ENCODE results near the gene PDE2A. TPM values are rescaled to one million over a fixed set of nuclear protein-coding genes. Genes with fewer than 3 reads are reported as not detected.
A peak's percentile ranks its signal among the peaks of the same experiment; 100 is the strongest.

The PDE2A gene
- total and polyA plus RNA-seq, 2 experiments from 2014 or later = 0.60 to 2.2 TPM

DNA sequence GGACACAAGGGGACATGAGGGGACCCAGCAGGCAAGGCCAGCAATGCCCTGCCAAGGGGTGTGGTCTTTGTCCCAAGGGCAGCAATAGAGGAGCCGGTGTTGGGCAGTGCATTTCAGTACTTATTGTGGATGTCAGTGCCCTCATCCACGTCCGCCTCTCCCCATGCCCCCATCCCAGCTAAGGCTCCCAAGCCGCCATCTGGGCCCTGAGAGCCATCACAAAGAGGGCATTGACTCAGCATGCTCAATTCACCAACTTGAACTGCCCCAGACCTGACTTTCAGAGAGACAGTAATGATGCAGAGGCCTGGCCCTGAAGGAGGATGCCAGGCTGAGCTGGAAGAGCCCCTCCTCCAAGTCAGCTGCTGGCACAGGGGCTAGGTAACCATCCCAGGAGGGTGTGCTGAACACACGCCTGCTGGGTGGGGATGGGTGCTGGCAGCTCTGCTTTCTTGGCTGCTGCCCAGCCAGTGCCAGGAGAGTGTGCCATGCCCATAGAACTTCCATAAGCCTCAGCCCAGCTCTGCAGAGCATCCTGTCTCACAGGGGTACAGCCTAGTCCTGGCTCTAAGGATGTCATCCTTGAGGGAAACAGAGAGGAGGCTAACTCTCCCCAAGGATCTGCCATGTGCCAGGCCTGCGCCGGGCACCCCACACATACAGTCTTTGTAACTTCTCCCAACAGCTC, 46.5 kb downstream of the PDE2A start:
- Histone ChIP-seq H3K4me3 (no peak overlapping the region), H3K4me2 (no peak overlapping the region), H4K20me1 (ENCODE audit: insufficient read depth, poor library complexity, severe bottlenecking) (no peaks in the 10 kb centered on the region), H3K4me1 (ENCODE audit: insufficient read depth) (peaks cover 17% of the 10 kb centered on the region), H3K9me3 (ENCODE audit: low read depth) (no peaks in the 10 kb centered on the region), H3K36me3 (replicated peaks; ENCODE audit: insufficient read depth, low read depth) (no peaks in the 10 kb centered on the region), H3K79me2 (no peaks in the 10 kb centered on the region), H3K9me2 (replicated peaks; ENCODE audit: insufficient read depth) (no peaks in the 10 kb centered on the region), H2AFZ (no peak overlapping the region), H3K27ac (no peak overlapping the region), H3K27me3 (no peaks in the 10 kb centered on the region)
- 99% methylated on average over 7 of the region's 7 CpGs for WGBS (ENCODE audit: low lambda C conversion rate, missing lambda C conversion rate)
- DNase-seq (ENCODE audit: low spot score) = no peak
- TF ChIP-seq EZH2 (IDR thresholded peaks at IDR 0.05; ENCODE audit: borderline replicate concordance) = no peak
- TF ChIP-seq, protein P1, sequence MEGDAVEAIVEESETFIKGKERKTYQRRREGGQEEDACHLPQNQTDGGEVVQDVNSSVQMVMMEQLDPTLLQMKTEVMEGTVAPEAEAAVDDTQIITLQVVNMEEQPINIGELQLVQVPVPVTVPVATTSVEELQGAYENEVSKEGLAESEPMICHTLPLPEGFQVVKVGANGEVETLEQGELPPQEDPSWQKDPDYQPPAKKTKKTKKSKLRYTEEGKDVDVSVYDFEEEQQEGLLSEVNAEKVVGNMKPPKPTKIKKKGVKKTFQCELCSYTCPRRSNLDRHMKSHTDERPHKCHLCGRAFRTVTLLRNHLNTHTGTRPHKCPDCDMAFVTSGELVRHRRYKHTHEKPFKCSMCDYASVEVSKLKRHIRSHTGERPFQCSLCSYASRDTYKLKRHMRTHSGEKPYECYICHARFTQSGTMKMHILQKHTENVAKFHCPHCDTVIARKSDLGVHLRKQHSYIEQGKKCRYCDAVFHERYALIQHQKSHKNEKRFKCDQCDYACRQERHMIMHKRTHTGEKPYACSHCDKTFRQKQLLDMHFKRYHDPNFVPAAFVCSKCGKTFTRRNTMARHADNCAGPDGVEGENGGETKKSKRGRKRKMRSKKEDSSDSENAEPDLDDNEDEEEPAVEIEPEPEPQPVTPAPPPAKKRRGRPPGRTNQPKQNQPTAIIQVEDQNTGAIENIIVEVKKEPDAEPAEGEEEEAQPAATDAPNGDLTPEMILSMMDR (IDR thresholded peaks at IDR 0.05; ENCODE audit: poor library complexity) = no peak
- TF ChIP-seq EZH2phosphoT487 (IDR thresholded peaks at IDR 0.05; ENCODE audit: low read depth, severe bottlenecking, unreplicated experiment) = no peak

DNA sequence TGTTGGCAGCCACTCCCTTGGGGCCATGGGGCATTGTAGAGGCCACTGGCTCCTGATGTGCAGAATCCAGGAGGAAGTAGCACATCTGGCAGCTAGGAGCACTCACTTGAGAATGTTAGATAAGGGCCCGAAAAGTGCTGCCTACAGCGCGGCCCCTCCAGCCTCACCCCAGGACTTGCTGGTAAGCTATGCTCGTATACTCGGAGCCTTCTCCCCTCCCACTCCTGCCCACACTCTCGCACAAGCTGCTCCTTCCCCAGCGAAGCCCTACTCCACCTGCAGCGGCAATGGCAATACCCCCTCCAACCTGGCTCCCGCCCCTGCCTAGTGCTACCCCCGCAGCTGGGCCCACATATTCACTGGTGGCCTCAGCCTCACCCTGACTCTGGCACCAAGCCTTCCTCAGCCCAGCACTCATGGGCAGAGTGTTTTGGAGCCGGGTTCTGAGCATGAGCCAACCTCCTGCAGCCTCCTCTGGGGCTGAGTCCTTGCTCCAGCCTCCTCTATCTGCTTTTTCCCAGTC, 47.7 kb downstream of the PDE2A start:
- H2AFZ ChIP-seq = no peak overlapping the region
- H3K27me3 ChIP-seq = peaks cover 6% of the 10 kb centered on the region
- no peak for DNase-seq (ENCODE audit: low spot score)
- H3K4me2 ChIP-seq = no peak overlapping the region
- H3K79me2 ChIP-seq = no peaks in the 10 kb centered on the region
- peak overlapping the region; percentile 44 for H3K27ac ChIP-seq
- H3K36me3 ChIP-seq (replicated peaks; ENCODE audit: insufficient read depth, low read depth) = no peaks in the 10 kb centered on the region
- no peak overlapping the region for H3K4me3 ChIP-seq
- 85% methylated on average over 11 of the region's 11 CpGs for WGBS (ENCODE audit: low lambda C conversion rate, missing lambda C conversion rate)
- TF ChIP-seq, protein P1 (IDR thresholded peaks at IDR 0.05; ENCODE audit: poor library complexity) = no peak
- no peak for TF ChIP-seq EZH2 (IDR thresholded peaks at IDR 0.05; ENCODE audit: borderline replicate concordance)
- no peak for TF ChIP-seq EZH2phosphoT487 (IDR thresholded peaks at IDR 0.05; ENCODE audit: low read depth, severe bottlenecking, unreplicated experiment)
- H3K9me3 ChIP-seq (ENCODE audit: low read depth) = no peaks in the 10 kb centered on the region
- peaks cover 17% of the 10 kb centered on the region for H3K4me1 ChIP-seq (ENCODE audit: insufficient read depth)
- no peaks in the 10 kb centered on the region for H4K20me1 ChIP-seq (ENCODE audit: insufficient read depth, poor library complexity, severe bottlenecking)
- no peaks in the 10 kb centered on the region for H3K9me2 ChIP-seq (replicated peaks; ENCODE audit: insufficient read depth)

GRCh38 chr11:72625691-72626413, 48.4 kb downstream of the PDE2A start:
- H3K79me2 ChIP-seq = no peaks in the 10 kb centered on the region
- H3K4me3 ChIP-seq = no peak overlapping the region
- H3K9me3 ChIP-seq (ENCODE audit: low read depth) = no peaks in the 10 kb centered on the region
- peaks cover 11% of the 10 kb centered on the region for H3K27me3 ChIP-seq
- H3K9me2 ChIP-seq (replicated peaks; ENCODE audit: insufficient read depth) = no peaks in the 10 kb centered on the region
- DNase-seq (ENCODE audit: low spot score) = peak; percentile 83
- H3K4me1 ChIP-seq (ENCODE audit: insufficient read depth) = peaks cover 17% of the 10 kb centered on the region
- H3K4me2 ChIP-seq = peak overlapping the region; percentile 25
- H3K36me3 ChIP-seq (replicated peaks; ENCODE audit: insufficient read depth, low read depth) = no peaks in the 10 kb centered on the region
- no peaks in the 10 kb centered on the region for H4K20me1 ChIP-seq (ENCODE audit: insufficient read depth, poor library complexity, severe bottlenecking)
- peak overlapping the region; percentile 44 for H3K27ac ChIP-seq
- WGBS (ENCODE audit: low lambda C conversion rate, missing lambda C conversion rate) = 47% methylated on average over 20 of the region's 20 CpGs
- no peak overlapping the region for H2AFZ ChIP-seq
- TF ChIP-seq EZH2 (IDR thresholded peaks at IDR 0.05; ENCODE audit: borderline replicate concordance) = no peak
- TF ChIP-seq EZH2phosphoT487 (IDR thresholded peaks at IDR 0.05; ENCODE audit: low read depth, severe bottlenecking, unreplicated experiment) = no peak
